HCT116 (cell line): ENCODE data around the gene ATP8B4.

Source experiments
- CTCF ChIP-seq, 3 experiments: fragments of 200-600 bp in 1 of 3; sonication (generic) in 1 of 3; IDR thresholded peaks in 2 of 3; conservative IDR thresholded peaks in 1 of 3; 2 replicates each; pipeline ENCODE4 v1.5.1; 2012 to 2017; ENCODE audit warnings: low read depth in 2 of 3, low read length in 2 of 3, antibody characterized with exemption in 1 of 3, borderline replicate concordance in 1 of 3, control low read depth in 1 of 3, mild to moderate bottlenecking in 1 of 3, mixed read lengths in 1 of 3, mixed run types in 1 of 3, moderate library complexity in 1 of 3; ENCODE audit not compliant: insufficient read depth in 1 of 3
- EZH2 ChIP-seq: fragments of 200-600 bp; sonication (generic); IDR thresholded peaks from 2 replicates; pipeline ENCODE4 v1.6.1; 2017; ENCODE audit warnings: antibody characterized with exemption, mixed run types
- EZH2phosphoT487 ChIP-seq: fragments of 200-600 bp; IDR thresholded peaks from 2 replicates; pipeline ENCODE4 v1.6.1; 2018; ENCODE audit warnings: antibody characterized with exemption, borderline replicate concordance
- POLR2A ChIP-seq: IDR thresholded peaks from 2 replicates; pipeline ENCODE4 v1.7.0; 2011; ENCODE audit warnings: borderline replicate concordance; ENCODE audit not compliant: insufficient read depth, insufficient read length; ENCODE audit errors: extremely low read depth
- RAD21 ChIP-seq: IDR thresholded peaks from 2 replicates; pipeline ENCODE4 v1.6.1; 2012; ENCODE audit warnings: low read depth, mild to moderate bottlenecking

GRCh38 chr15:49916998-49917397 lies 202.0 kb downstream of the ATP8B4 start:
- TF ChIP-seq CTCF (IDR thresholded peaks at IDR 0.05 in 2 of 3, conservative IDR thresholded peaks at IDR 0.05 in 1 of 3; ENCODE audit: borderline replicate concordance in 1 of 3, insufficient read depth in 1 of 3, low read depth in 2 of 3, low read length in 2 of 3) (no peak), POLR2A (no peak), EZH2 (no peak), RAD21 (no peak), EZH2phosphoT487 (no peak)
